HG03521 (cell line): ENCODE data around the gene SNTB2.

Experiments used
- ATAC-seq: cut with Tn5 transposase; IDR thresholded peaks from one replicate; pipeline ENCODE4 v1.9.1; 2021; ENCODE audit warnings: mild to moderate bottlenecking, moderate library complexity; ENCODE audit not compliant: unreplicated experiment

SNTB2 gene

DNA sequence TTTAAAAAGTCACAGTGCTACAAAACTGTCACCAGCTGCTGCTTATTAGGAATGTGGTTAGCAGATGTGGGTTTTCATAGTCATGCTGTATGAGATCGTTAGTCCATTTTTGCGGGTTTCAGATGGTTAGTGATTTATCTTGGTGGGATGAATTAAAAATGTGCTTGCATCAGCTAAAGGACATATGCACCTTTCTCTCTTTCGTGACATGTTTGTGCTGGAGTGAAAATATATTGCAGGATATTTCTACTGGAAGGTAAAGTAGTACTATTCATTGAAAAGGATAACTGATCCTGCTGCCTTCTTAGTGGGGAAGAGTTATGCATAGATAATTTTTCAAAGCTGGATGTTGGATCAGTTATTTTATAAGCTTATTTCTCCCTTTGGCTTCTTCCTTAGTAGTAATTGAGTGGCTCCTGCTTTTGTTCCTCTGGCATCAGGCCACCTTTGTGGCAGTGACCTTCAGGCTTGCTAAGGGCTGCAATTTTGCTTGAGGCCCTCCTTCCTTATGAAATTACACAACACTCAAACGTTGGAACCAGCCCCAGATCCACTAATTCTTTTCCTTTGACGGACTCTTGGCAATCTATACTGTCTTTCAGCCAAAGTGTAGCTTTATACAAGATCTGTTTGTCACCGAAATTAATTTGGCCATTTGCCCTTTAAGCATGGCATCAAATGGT lies 7.5 kb upstream of the SNTB2 start:
- no peak for ATAC-seq

DNA sequence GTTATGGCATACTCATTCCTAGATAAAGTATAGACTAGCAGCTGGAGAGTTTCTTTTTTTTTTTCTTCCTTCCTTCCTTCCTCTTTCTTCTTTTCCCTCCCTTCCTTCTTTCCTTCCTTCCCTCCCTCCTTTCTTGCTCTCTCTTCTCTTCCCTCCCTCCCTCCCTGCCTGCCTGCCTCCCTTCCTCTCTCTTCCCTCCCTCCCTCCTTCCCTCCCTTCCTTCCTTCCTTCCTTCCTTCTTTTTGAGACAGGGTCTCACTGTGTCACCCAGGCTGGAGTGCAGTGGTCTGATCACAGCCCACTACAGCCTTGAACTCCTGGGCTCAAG lies 7.0 kb upstream of the SNTB2 start:
- no peak for ATAC-seq

DNA sequence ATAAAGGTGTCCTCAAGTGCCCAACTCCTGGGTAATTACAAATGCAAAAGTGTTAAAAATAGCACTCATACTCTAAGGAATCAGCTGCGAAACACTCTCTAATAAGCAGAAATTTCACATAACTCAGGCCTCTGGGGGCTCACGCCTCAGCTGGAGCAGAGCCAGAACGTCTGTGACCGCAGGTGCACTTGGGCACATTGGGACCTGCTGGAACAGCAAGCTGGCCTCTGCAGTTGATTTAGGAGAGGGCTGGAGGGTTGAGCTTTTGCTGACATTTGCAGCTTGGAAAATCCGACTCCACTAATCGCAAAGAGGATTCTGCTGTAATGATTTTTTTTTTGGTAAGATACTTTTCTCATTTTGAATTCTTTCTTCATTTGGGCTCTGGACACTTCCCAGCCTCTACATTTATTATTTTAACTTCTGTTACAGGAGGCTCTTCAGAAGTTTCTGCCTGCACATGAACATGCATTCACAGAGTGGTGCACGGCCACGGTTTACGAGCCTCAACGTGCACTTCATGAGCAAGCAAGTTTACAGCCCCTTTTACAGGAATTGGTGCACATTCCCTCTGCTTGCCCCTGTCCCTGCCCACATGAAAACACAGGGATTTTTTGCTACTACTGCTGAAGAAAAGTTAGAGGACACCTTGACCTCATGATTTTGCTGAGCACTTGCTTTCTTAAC lies 4.1 kb upstream of the SNTB2 start:
- no peak for ATAC-seq

DNA sequence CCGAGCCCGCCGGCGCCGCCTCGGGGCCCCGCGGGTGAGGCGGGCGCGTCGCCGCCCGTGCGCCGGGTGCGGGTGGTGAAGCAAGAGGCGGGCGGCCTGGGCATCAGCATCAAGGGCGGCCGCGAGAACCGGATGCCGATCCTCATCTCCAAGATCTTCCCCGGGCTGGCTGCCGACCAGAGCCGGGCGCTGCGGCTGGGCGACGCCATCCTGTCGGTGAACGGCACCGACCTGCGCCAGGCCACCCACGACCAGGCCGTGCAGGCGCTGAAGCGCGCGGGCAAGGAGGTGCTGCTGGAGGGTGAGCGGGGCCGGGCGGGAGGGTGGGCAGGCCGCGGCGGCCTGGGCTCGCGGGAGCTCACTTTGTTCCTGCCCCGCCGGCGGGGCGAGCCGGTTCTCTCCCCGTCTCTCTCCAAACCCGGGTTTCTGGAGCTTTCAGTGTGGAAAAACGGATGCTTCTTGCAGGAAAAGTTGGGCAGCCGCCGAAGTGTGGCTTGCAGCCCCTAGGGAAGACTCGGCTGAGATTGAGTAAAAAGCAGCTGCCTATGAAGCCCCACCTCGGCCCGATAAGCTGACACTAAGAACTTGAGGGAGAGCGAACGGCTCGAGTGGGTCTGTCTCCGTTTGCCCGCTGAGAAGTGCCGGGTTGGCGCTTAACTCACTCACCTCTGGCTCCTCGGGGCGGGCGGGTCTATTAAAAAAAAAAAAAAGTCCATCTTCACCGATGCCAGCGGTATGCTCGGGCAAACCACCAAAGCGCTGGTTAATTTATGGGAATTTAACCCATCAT lies 677 bp downstream of the SNTB2 start:
- peak; percentile 23 for ATAC-seq

DNA sequence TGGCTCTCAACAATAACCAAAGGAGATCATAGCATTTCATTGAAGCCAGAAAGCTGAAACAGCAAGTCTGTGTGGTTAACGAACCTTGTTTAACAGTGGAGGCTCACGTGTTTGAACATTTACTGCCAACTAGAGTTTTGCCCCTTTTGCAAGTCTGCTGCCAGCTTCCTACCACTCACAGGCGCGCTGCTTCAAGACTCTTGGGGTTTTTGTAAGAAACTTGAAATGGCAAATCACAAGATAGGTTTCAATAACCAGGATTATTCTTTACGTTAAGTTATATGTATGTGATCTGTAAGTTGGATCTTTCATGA lies 1.2 kb downstream of the SNTB2 start:
- ATAC-seq = no peak

DNA sequence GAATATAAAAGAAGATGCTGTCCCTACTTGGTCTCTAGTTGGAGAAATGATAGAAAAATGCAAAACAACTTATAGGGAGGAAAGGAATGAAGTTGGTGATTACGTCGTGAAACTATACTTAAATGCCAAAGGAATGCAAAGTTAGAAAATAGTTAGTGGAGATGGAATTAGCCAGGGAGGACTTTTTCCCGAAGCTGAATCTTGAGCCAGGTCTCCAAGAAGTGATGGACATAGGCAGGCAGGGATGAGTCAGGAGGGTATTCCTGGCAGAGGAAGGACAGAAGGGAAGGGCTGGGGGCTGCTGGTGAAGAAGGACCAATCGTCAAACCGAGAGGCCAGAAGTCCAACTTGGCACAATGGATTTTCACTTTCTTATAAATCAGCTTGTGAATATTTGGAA lies 1.8 kb downstream of the SNTB2 start:
- ATAC-seq = no peak

DNA sequence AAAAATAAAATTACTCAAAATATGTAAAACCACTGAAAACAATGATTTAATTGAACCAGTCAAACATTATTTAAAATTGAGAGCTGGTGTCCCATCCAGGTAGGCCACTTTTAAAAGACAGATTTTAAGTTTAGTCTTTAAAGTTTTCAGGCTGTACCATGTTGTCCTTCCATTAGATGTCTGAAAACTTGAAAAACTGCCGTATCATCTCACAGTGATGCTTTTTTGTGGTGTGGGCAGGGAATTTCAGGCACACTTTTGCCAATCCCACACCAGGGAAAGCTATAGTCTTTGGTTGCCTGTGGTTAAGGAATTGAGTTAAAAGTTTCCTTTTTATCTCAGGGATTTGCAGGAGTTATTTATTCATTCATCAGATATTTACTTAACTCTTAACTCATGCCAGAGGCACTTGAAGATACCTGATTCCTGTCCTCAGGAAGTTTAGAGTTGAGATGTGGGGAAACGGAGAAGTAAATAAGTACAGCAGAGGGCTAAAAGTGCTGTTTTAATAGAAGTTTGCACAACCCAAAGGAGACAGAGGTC lies 3.2 kb downstream of the SNTB2 start:
- ATAC-seq = no peak

DNA sequence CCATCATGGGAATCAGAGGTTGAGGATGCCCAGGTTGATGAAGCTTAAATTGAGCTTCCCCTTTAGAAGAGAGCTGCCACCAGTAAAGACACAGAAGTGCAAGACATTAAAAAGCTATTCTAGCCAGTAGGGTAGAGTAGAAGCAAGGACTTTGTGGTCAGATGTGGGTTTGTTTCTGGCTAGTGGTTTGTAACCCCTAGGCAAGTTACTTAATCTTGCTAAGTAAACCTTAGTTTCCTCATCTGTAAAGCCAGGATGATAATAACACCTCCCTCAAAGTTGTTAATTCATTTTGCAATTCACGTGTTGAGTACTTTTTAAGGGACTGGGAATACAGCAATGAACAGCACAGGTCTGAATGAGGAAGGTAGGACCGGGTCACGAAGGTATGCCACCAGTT lies 3.6 kb downstream of the SNTB2 start:
- no peak for ATAC-seq

DNA sequence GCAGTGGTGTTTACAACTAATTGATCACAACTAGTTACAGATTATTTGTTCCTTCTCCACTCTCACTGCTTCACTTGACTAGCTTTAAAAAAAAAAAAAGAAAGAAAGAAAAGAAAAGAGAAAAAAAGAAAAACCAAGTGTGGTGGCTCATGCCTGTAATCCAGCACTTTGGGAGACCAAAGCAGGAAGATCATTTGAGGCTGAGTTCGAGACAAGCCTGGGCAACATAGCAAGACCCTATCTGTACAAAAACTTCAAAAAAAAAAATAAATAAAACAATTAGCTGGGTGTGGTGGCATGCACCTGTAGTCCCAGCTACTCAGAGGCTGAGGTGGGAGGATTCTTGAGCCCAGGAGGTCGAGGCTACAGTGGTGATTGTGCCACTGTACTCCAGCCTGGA lies 4.2 kb downstream of the SNTB2 start:
- ATAC-seq = no peak

DNA sequence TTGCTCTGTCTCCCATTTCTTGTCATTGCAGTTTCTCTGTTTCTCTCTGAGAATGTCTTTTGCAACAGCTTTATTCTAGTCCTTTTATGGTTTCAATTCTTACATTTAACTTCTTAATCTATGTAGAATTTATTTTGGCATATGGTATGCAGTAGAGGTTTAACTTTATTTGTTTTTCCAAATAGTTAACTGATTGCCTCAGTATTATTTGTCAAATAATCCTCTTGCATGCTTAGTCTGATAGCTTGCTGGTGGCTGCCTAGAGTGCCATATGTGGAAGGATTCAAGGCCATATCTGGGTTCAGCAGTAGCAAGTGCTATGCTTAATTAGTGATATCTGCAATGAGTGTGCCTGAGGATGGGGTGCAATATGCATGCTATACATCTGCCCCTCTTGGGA lies 6.9 kb downstream of the SNTB2 start:
- no peak for ATAC-seq

DNA sequence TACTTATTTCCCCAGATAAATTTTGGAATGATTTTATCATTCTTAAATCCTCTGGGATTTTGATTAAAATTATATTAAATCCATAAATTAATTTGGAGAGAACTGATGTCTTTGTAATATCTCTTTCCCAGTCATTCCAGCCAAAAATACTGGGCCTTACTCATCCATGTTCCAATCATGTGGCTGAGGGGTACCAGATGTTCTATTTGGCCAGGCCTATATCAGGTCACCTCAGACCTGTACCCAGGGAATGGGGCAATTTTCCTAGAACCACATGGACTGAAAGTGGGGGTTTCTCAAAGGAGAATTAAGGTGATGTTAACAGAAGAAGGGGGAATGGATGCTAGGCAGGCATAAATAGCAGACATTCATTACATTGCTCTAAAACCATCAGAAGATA lies 7.5 kb downstream of the SNTB2 start:
- ATAC-seq = no peak

DNA sequence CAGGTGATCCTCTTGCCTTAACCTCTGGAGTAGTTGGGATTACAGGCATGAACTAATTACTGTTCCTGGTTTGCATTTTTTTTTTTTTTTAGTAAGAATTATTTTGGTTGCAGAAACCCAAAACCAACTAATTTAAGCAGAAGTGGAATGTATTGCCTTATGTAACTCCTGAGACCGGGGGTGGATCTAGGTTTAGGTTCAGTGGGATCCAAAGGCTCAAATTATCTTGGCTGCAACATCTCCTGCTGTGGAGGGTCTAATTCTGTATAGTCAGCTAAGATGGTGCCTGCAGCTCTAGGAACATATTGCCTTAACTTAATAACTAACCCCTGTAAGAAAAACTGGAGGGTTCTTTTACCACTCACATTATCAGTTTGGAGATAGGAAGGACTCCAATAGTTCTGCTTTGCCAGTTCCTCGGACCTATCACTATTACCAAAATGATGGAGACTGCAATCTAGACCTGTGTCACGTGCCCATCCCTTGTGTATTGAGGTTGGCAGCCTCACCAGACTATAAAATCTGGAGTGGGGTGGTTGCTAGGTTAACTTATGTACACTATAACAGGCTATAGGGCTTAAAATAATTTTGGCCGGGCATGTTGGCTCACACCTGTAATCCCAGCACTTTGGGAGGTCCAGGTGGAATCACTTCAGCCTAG lies 8.5 kb downstream of the SNTB2 start:
- ATAC-seq = no peak

DNA sequence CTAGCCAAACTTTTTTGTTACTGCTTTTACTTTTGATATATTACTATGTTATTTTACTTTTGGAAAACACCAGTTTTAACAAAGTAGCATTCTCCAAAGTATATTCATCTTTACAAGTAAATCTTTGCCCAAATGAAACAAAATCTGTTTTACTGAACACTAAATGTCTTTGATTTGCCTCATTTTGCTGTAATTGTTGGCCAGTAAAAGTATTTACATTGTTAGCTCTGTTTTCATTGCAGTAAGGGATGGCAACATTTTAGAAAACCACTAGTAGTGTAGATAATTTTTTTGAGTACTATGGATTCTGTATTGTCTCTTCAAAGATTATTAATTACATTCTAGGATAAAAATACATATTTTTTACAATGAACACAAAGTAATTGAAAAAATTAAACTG lies 10.6 kb downstream of the SNTB2 start:
- ATAC-seq = no peak

DNA sequence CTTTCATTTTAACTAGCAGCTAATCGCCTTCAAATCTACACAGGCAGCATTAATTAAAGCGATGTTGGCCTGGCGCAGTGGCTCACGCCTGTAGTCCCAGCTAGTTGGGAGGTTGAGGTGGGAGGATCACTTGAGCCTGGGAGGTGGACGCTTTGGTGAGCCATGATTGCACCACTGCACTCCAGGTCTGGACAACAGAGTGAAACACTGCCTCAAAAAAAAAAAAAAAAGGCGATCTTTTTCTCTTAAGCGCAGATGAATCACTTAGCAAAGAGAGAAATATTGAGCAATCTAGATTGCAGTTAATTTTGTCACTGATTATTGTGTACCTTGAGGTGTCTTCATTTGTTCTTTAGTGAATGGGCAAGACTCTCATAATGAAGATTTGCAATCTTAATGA lies 12.4 kb downstream of the SNTB2 start:
- no peak for ATAC-seq

DNA sequence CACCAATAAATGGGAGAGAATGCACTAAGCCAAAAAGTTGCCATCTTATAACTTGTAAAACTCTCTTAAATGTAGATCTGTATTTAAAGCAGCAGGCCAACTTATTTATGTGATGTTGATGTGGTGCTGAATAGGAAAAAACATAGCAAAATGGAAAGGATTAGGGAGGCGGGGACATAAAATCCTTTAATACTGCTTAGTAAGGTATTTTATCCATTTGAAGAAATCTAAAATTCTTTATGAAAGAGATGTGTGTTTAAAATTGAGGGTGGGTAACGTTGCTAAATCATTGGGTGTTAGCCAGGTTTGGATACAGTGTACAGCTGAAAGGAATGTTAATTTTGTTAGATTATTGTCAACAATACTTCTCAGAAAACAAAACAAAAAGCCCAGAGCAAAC lies 14.3 kb downstream of the SNTB2 start:
- no peak for ATAC-seq

DNA sequence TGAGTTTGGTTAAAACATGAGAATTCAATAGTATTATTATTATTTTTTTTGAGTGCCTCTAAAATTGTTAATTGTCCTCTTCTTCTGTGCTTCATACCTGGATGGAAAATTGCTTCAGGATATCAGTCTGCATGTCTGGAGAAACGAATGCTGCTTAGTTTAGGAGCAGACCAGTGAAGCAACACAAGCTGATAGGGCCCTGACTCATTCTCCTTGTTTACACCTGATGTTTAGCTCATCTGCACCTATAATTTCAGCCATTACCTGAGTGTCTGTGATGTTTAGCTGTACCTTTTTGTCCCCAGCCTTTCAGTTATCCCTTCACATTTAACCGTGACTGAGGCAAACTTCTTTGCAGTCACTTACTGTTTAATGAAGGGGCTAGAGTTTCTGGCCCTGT lies 14.8 kb downstream of the SNTB2 start:
- no peak for ATAC-seq

DNA sequence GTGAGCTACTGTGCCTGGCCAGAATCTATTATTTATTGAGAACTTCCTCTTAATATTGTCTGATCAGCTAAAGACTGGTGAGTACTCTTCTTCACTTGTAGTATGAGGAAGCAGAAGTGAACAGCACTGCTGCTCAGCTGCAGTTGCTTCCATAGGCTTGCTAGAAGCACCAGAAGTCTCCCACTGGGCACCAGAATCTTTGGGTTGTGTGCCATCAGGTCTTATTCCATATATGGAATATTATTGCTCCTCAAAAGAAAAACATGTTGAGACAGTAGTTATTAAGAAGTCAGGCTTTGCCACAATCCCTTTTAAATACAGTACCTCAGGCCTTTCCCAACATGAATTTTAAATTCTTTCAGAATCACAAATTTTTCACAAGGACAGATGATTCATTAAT lies 17.2 kb downstream of the SNTB2 start:
- no peak for ATAC-seq

DNA sequence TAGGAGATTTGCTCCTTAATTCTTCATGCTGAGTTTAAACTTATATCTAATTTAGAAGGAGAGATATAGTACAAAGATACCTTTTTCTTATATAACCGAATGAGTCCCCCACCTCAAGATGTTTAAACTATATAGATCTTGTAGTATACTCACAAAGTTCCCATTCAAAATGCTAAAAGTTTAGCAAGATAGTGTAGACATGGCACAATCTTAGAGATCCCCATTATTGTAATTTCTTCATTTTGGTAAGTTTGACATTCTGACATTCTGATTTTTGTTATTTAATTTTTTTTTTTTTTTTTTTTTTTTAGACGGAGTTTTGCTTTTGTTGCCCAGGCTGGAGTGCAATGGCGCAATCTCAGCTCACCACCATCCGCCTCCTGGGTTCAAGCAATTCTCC lies 22.8 kb downstream of the SNTB2 start:
- no peak for ATAC-seq

DNA sequence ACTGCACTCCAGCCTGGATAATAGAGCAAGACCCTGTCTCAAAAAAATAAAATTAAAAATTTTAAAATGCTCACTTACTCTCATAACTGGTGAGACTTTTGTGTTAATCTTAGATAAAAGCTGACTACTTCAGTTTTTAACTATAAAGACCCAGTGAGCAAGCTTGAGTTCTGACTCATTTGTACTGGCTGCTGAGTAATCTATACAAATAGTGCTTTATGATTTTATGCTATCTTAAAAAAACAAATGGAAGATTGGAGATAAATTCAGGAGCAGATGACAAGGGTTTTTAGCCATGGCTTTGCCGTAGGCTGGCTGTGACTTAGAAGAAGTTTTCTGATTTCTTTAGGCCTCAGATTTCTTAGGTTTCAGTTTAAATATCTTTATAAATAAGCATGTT lies 30.5 kb downstream of the SNTB2 start:
- ATAC-seq = no peak

DNA sequence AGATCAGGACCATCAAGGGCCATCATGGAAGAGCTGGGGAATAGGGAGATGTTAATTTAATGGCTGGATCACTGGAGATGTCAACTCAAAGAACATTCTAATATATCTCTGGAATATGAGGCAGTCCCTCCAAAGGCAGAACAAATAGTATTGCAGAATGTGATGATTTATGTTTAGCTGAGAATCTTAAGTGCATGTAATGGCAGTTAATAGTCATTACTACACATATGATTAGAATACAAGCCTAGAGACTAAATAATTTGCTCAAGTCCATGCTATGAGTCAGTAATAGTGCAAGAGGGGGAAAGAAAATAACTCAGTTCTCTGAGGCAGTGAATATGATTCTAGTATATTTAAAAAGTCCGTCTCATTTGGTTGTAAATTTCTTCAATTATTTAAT lies 32.3 kb downstream of the SNTB2 start:
- ATAC-seq = no peak

DNA sequence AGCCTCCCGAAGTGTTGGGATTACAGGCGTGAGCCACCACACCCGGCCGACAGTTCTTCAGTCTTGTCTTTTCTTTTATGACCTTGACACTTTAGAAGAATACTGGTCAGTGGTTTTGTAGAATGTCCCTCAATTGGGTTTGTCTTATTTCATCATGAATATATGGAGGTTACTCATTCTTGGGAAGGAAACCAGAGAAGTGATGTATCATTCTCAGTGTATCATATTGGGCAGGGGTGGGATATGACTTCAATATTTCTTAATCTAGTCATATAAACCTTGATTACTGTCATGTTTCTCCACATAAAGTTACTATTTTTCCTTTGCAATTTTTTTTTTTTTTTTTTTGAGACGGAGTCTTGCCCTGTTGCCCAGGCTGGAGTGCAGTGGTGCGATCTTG lies 36.9 kb downstream of the SNTB2 start:
- no peak for ATAC-seq

DNA sequence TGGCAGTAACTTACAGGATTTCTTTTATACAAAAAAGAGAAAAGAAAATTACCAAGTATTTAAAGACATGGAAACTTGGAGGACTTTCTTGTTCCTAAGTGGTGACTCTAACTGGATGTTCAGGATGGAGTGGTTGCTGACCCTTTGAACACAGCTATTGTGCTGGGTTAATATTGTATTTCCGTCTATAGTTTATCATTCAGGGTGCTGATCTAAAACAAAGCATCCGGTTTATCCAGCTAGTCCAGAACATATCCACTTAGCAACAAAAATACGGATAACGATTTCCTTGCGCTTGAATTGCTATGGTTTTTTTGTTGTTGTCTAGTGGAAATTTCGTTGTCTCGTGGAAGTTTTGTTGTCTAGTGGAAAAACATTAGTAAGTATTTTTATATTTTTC lies 38.2 kb downstream of the SNTB2 start:
- ATAC-seq = no peak
